PFSK-1 (cell line): ENCODE results near the gene ACAT2.

Experiments used
- FOXP2 ChIP-seq: optimal IDR thresholded peaks from 2 replicates; pipeline ENCODE3; 2011; ENCODE audit warnings: borderline replicate concordance, control low read depth, inconsistent platforms; ENCODE audit not compliant: insufficient read depth; ENCODE audit errors: extremely low read length, extremely low read depth
- POLR2AphosphoS5 ChIP-seq: IDR thresholded peaks from 2 replicates; pipeline ENCODE4 v1.6.1; 2012; ENCODE audit warnings: low read depth, mild to moderate bottlenecking, control low read depth, low read length, moderate library complexity
- REST ChIP-seq, 2 experiments: IDR thresholded peaks; 2 replicates each; pipeline versions ENCODE4 v1.6.1 to v1.8.0; 2011 to 2012; ENCODE audit warnings: low read depth in 2 of 2, low read length in 2 of 2, control low read depth in 1 of 2, inconsistent platforms in 1 of 2, mild to moderate bottlenecking in 1 of 2, moderate library complexity in 1 of 2; ENCODE audit not compliant: insufficient read depth in 1 of 2
- SIN3A ChIP-seq: IDR thresholded peaks from 2 replicates; pipeline ENCODE4 v1.6.1; 2012; ENCODE audit warnings: mild to moderate bottlenecking, low read length, moderate library complexity, borderline replicate concordance; ENCODE audit not compliant: insufficient read depth
- TAF1 ChIP-seq: IDR thresholded peaks from 2 replicates; pipeline ENCODE4 v1.6.1; 2012; ENCODE audit warnings: low read length, control low read depth, borderline replicate concordance; ENCODE audit not compliant: insufficient read depth

The ACAT2 gene

GRCh38 chr6:159790149-159790955, 28.5 kb downstream of the ACAT2 start, which contains the start of gene MRPL18:
Gene MRPL18 (plus strand): TSS chr6:159790467. CDS start chr6:159790588, 121 bp downstream.
- TF ChIP-seq POLR2AphosphoS5 (peak; percentile 80; the same call in 1 of the 2 replicates), REST (IDR thresholded peaks at IDR 0.05; ENCODE audit: insufficient read depth in 1 of 2, low read depth in 2 of 2, low read length in 2 of 2) (no peak), TAF1 (peak; percentile 68), SIN3A (peak; percentile 49; the same call in 1 of the 2 replicates), FOXP2 (no peak)

- TF ChIP-seq POLR2AphosphoS5 = no peak
- no peak for TF ChIP-seq REST (IDR thresholded peaks at IDR 0.05; ENCODE audit: insufficient read depth in 1 of 2, low read depth in 2 of 2, low read length in 2 of 2)
- no peak for TF ChIP-seq FOXP2
- no peak for TF ChIP-seq TAF1
- no peak for TF ChIP-seq SIN3A
Observed at GRCh38 chr6:159790956-159791598, 29.2 kb downstream of the ACAT2 start.

GRCh38 chr6:159797554-159797953, 35.7 kb downstream of the ACAT2 start:
- no peak for TF ChIP-seq FOXP2
- TF ChIP-seq TAF1 = no peak
- no peak for TF ChIP-seq POLR2AphosphoS5
- no peak for TF ChIP-seq REST (IDR thresholded peaks at IDR 0.05; ENCODE audit: insufficient read depth in 1 of 2, low read depth in 2 of 2, low read length in 2 of 2)
- no peak for TF ChIP-seq SIN3A

GRCh38 chr6:159800141-159800865, 38.5 kb downstream of the ACAT2 start, which contains the start of gene PNLDC1:
Gene PNLDC1 (plus strand): TSS chr6:159800276. CDS start chr6:159800308, 32 bp downstream.
- TF ChIP-seq SIN3A (no peak), REST (IDR thresholded peaks at IDR 0.05; ENCODE audit: insufficient read depth in 1 of 2, low read depth in 2 of 2, low read length in 2 of 2) (no peak), POLR2AphosphoS5 (no peak), TAF1 (no peak), FOXP2 (no peak)
